NB4 (cell line): ENCODE data around the gene APCDD1.

ENCODE experiments used
- DNase-seq: peaks from one replicate; pipeline ENCODE4 v3.0.0; 2010; ENCODE audit warnings: low read depth
- H3K4me3 ChIP-seq: one replicate; pipeline ENCODE4 v1.5.1; 2011; ENCODE audit warnings: mild to moderate bottlenecking, low read depth, low read length, moderate library complexity
- CTCF ChIP-seq: IDR thresholded peaks from one replicate; pipeline ENCODE4 v1.5.1; 2012; ENCODE audit warnings: low read depth, low read length
- MYC ChIP-seq: IDR thresholded peaks from 2 replicates; pipeline ENCODE4 v1.6.1; 2011; ENCODE audit warnings: low read depth, low read length
- POLR2A ChIP-seq: IDR thresholded peaks from 2 replicates; pipeline ENCODE4 v1.6.1; 2011; ENCODE audit warnings: mild to moderate bottlenecking; ENCODE audit not compliant: insufficient read length; ENCODE audit errors: extremely low read depth
- TF ChIP-seq, protein P1 (sequence below): IDR thresholded peaks from 2 replicates; pipeline ENCODE4 v1.6.1; 2011; ENCODE audit warnings: low read depth, low read length

Gene APCDD1

DNA sequence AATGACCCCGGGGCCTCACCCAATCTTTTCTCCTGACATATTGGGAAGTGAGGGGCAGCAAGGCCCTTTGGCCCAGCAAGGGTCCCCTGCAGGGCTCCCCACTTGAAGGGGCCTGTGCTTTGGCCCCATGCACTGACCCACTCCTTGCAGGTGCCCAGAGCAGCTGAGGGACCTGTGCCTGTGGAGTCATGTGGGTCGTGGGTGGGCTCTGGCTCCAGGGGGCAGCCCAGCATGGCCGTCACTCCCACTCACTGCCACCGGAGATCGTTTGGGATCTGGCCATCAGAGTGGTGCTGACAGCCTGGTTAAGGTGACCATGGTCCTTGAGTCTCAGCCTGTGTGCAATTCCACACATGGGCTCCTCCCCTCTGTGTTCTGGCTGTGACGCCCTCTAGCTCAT is 31.7 kb upstream of the APCDD1 start:
- no peak overlapping the region for H3K4me3 ChIP-seq
- TF ChIP-seq MYC (no peak), POLR2A (no peak), CTCF (no peak)
- TF ChIP-seq, protein P1, sequence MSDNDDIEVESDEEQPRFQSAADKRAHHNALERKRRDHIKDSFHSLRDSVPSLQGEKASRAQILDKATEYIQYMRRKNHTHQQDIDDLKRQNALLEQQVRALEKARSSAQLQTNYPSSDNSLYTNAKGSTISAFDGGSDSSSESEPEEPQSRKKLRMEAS = no peak
- DNase-seq = no peak

- no peak overlapping the region for H3K4me3 ChIP-seq
- TF ChIP-seq POLR2A (no peak), MYC (no peak), CTCF (no peak)
- TF ChIP-seq, protein P1 = no peak
- DNase-seq = no peak
These were observed 29.7 kb upstream of the APCDD1 start for GRCh38 chr18:10424585-10425307.

DNA sequence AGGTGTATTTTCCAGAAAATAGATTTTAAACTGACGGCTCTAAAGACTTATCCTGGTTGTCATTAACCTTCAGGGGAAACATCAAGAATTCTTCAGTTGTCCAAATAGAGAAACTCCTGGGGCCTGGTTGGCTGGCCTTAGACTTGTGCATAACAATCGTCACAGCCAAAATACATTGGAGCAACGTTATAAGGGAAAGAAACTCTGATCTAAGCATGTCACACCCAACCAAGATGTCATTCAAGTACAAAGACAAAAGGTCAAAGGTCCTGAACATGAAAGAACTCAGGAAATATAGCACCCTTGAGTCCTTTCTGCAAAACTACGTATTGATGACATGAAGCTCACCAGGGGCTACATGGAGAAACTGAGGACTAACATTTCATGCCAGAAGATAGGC is 23.8 kb upstream of the APCDD1 start:
- no peak overlapping the region for H3K4me3 ChIP-seq
- no peak for DNase-seq
- TF ChIP-seq MYC (no peak), CTCF (no peak), POLR2A (no peak)
- TF ChIP-seq, protein P1 = no peak

GRCh38 chr18:10431680-10432079 is 22.8 kb upstream of the APCDD1 start:
- no peak for TF ChIP-seq CTCF
- DNase-seq = no peak
- no peak overlapping the region for H3K4me3 ChIP-seq

DNA sequence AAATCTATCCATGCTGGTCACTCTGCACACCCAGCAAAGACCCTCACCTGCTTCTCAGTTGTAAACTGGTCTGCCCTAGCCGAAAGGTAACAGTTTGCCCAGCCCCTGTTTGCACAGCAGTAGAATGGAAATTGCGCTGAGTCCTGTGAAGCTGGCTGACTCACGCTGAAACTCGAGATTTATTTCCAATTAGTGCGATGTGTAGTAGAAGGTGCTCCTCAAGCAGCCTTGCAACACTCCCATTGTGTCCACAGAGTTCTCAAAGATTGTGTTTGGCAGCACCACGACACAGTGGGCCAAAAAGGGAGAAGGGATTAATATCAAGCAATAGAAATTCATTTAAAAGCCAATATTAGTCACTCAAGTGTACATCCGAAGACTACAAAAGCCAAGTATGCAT is 21.7 kb upstream of the APCDD1 start:
- TF ChIP-seq, protein P1 = no peak
- no peak for TF ChIP-seq CTCF
- no peak for TF ChIP-seq POLR2A
- no peak for TF ChIP-seq MYC
- no peak overlapping the region for H3K4me3 ChIP-seq
- DNase-seq = no peak

GRCh38 chr18:10436160-10436559 is 18.3 kb upstream of the APCDD1 start:
- H3K4me3 ChIP-seq = no peak overlapping the region
- DNase-seq = no peak
- TF ChIP-seq CTCF (no peak), POLR2A (no peak), MYC (no peak)
- TF ChIP-seq, protein P1 = no peak
